DMS 273 (cell line): ENCODE measurements around the gene MALRD1.
"Not testable (repeated sequence)": the region's sequence is repeated elsewhere in the genome, so short reads cannot be mapped to it uniquely, and the experiment has no call there.

Experiments
- DNase-seq: peaks from one replicate; lab custom pipeline; 2025; ENCODE audit not compliant: unreplicated experiment; lab: John Stamatoyannopoulos, UW

The MALRD1 gene

DNA sequence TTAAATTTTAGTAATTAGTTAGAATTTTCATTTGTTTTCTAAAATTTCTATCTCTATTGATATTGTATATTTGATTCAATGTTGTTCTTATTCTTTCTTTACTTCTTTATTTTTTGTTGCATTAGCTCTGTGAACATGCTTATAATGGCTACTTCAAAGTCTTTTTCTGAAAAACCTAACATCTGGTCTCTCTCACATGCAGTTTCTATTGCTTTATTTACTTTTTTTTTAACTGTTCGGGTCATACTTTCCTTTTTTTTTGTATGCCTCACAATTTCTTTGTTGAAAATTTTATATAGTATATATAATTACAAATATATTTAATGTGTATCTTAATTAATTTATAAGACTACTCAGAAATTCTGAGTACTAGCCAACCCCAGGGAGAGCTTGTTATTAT lies 715.5 kb downstream of the MALRD1 start:
- DNase-seq: no peak

DNA sequence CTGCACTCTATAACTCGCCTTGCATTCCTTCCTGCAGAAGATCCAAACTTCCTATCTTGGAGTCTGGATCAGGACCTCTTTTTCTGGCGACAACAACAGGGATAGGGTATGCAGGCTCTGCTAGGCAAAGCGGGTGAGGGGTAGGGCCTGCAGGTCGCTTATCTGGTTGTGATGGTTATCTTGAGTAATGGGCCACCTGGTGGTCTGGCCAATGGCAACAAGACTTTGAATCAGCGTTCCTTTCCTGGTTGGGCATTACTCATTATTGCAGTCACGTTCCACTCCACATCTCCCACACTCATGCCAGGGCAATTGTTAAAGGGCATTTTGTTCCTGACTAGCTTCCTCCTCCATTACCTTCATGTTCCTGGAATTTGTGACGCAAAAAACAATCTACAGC lies 719.3 kb downstream of the MALRD1 start:
- DNase-seq: no peak

DNA sequence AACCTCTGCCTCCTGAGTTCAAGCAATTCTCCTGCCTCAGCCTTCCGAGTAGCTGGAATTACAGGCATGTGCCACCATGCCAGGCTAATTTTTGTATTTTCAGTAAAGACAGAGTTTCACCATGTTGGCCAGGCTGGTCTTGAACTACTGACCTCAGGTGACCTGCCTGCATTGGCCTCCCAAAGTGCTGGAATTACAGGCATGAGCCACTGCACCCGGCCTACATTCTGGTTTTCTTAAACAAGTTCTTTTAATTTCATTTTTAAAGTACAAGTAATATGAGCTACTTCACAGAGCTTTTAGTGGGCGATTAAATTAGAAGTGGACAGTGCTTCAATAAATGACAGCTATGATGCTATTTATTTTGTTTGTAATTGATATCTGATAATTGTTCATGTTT lies 721.2 kb downstream of the MALRD1 start:
- not testable (repeated sequence) for DNase-seq

DNA sequence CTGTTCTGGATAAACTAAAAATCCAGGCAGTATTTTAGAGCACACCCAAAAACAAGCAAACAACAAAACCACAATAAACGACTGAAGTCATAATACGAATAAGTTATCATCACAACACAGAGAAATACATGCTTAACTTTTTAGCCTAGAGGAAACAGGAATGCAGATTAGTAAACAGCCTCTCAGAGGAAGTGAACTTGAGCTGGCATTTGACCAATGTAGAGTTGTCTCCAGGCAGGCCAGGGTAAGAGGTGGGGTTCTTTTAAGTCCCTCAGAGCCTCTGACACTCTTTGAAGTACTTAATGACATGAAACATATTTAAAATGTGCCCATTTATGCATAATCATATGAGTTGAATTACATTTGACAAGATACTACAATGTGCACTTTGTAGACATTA lies 724.4 kb downstream of the MALRD1 start:
- DNase-seq: no peak

DNA sequence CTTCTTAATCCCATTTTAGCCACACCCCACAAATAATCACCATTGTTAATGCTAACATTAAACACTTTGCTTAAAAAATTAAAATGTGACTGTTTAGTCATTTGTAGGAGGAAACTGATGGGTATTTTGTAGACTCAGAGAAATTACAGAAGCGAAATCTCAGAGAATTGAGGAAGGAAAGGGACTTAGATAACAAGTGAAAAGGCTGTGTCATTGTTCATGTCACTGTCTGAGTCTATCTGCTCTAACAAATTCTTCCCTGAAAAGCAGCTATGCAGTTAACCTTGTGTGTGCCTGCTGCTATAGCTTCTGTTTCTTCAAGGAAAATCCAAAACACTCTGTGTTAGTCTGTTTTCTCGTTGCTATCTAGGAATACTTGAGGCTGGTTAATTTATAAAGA lies 726.7 kb downstream of the MALRD1 start:
- no peak for DNase-seq

DNA sequence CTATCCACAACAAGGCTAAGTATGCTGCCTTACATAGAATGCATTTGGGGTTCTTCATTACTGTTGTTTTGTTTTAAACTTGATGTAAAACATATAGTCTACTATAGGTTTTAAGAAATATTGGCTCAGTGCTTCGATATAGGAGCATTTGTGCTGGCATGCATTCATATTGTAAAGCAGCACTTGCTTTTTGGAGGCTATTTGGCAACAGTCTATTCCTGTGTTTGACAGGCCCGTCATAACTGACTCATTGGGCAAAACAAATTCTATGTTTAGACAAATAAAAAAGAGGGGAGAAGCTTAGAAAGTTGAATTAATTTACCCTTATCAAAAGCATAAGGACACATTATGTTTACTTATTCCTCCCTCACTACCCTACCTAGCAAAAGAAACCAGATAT lies 729.2 kb downstream of the MALRD1 start:
- DNase-seq: no peak

DNA sequence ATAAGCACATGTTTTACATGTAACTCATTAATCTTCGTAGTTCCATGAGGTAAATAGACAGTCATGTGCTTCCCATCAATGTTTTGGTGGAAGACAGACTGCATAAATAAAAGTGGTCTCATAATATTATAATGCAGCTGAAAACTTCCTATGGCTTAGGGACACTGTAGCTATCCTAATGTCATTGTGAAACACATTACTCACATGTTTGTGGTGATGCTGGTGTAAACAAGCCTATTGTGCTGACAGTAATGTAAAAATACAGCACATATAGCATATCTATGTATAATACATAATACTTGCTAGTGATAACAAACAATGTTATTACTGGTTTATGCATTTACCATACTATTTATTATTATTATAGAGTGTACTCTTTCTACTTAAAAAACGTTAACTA lies 730.4 kb downstream of the MALRD1 start:
- DNase-seq: no peak

DNA sequence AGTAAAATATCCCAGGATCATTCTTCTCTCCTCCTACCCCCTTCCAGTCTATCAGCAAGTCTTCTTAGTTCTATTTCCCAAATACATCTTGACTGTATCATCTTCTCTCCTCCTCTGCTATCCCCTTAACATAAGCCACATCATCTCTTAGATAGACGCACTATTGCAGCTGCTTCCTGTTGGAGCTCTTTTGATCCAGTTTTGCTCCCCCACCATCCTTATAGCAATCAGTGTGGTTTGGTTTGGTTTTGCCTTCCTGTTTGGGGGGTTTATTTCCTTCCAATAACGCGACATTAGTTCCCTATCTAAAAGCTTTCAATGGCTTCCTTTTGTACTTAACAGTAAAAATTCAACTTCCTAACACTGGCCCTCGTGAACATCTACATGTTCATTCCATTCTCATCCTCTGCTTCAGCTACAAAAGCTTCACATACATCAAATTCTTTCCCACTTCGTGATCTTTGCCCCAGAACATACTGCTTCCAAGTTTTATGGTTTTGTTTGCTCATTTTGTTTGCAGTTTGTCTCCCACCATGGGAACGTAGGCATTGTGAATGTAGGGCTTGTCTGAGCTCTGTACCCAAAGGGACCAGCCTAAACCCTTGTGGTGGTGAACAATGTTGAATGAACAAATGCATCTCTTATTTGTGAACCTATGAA lies 734.0 kb downstream of the MALRD1 start:
- no peak for DNase-seq

DNA sequence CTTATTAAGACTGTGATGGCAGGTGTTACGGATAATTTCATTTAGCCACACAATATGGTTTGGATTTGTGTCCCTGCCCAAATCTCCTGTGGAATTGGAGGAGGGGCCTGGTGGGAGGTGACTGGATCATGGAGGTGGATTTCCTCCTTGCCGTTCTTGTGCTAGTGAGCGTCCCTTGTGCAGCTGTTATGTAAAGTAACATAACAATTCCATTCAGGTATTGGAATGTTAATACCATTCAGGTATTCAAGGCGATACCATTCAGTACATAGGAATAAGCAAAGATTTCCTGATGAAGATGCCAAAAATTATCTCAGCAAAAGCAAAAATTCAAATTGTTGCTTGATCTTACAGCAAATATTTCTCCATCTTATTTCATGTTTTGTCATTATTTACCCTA lies 735.1 kb downstream of the MALRD1 start:
- no peak for DNase-seq
